Stomach (tissue), 4 donors: ENCODE results near the gene TMEM132E.

Experiments
- CTCF ChIP-seq, 7 experiments: fragments of 450-650 bp in 4 of 7; fragments of 200-600 bp in 3 of 7; sonication (generic) in 3 of 7; IDR thresholded peaks; one replicate each; pipeline ENCODE4 v1.5.1; 2016 to 2019; ENCODE audit warnings: antibody characterized with exemption in 7 of 7, control low read depth in 2 of 7, mild to moderate bottlenecking in 1 of 7
- EP300 ChIP-seq: sonication (generic); formaldehyde crosslinking; IDR thresholded peaks from one replicate; pipeline ENCODE4 v1.6.1; 2017; ENCODE audit warnings: antibody characterized with exemption
- POLR2A ChIP-seq, 4 donors: fragments of 450-650 bp; IDR thresholded peaks; one replicate each; pipeline ENCODE4 v1.6.1; 2016; ENCODE audit warnings: antibody characterized with exemption in 4 of 4, control low read depth in 2 of 4, mild to moderate bottlenecking in 1 of 4, moderate library complexity in 1 of 4
- POLR2AphosphoS5 ChIP-seq, 3 donors: sonication (generic); formaldehyde crosslinking; IDR thresholded peaks; one replicate each; pipeline ENCODE4 v1.6.1; 2016; ENCODE audit warnings: antibody characterized with exemption in 3 of 3

- TF ChIP-seq POLR2AphosphoS5 (IDR thresholded peaks at IDR 0.05) (no peak), CTCF (IDR thresholded peaks at IDR 0.05) (no peak), POLR2A (IDR thresholded peaks at IDR 0.05) (no peak), EP300 (no peak)
Observed at GRCh38 chr17:34633351-34633750, 54.0 kb downstream of the TMEM132E start.
